Activated CD8-positive, alpha-beta memory T cell treated with anti-CD3 and anti-CD28 coated beads for 1 hour (primary cell): ENCODE data around the gene CREB3L4.
A peak's percentile ranks its signal among the peaks of the same experiment; 100 is the strongest.
"Not testable (repeated sequence)": the region's sequence is repeated elsewhere in the genome, so short reads cannot be mapped to it uniquely, and the experiment has no call there.

ENCODE experiments used
- DNase-seq, 2 donors: peaks; one replicate each; pipeline ENCODE4 v3.0.0-alpha.2; 2020; ENCODE audit warnings: low read depth in 1 of 2; ENCODE audit errors: extremely low read depth in 1 of 2

The CREB3L4 gene

GRCh38 chr1:153984123-153984894 is 16.6 kb downstream of the CREB3L4 start:
- no peak for DNase-seq

- DNase-seq = no peak
Measured at GRCh38 chr1:153985341-153985912, 17.7 kb downstream of the CREB3L4 start.

GRCh38 chr1:153985941-153986761 is 18.4 kb downstream of the CREB3L4 start, which contains the start of gene RAB13:
Gene RAB13, minus strand, starts transcription at chr1:153986339. Its CDS starts 103 bp downstream, at chr1:153986236.
- DNase-seq = no peak

GRCh38 chr1:153987621-153988020 is 19.9 kb downstream of the CREB3L4 start:
- DNase-seq = no peak

- DNase-seq = peak; percentile 66 to 77
Measured at GRCh38 chr1:153990468-153991150, 22.9 kb downstream of the CREB3L4 start, which contains the start of gene RPS27. Gene RPS27, plus strand, starts transcription at chr1:153990762. Its CDS starts 35 bp downstream, at chr1:153990797.

GRCh38 chr1:153991151-153991630 is 23.5 kb downstream of the CREB3L4 start:
- DNase-seq = no peak

GRCh38 chr1:153991806-153992205 is 24.1 kb downstream of the CREB3L4 start:
- no peak for DNase-seq

- no peak for DNase-seq
Measured at GRCh38 chr1:153995202-153995601, 27.5 kb downstream of the CREB3L4 start.

- no peak for DNase-seq
Measured at GRCh38 chr1:153995640-153996039, 27.9 kb downstream of the CREB3L4 start.

GRCh38 chr1:153996882-153997281 is 29.2 kb downstream of the CREB3L4 start:
- not testable (repeated sequence) for DNase-seq

- no peak for DNase-seq
Measured at GRCh38 chr1:154000420-154000819, 32.7 kb downstream of the CREB3L4 start.

GRCh38 chr1:154006136-154006535 is 38.4 kb downstream of the CREB3L4 start:
- DNase-seq = no peak

- no peak for DNase-seq
Measured at GRCh38 chr1:154012129-154012528, 44.4 kb downstream of the CREB3L4 start.

- DNase-seq = not testable (repeated sequence)
Measured at GRCh38 chr1:154012543-154012942, 44.8 kb downstream of the CREB3L4 start.

GRCh38 chr1:154014154-154014907 is 46.6 kb downstream of the CREB3L4 start:
- no peak for DNase-seq

- no peak for DNase-seq
Measured at GRCh38 chr1:154019269-154019668, 51.6 kb downstream of the CREB3L4 start.

- DNase-seq = no peak
Measured at GRCh38 chr1:154019940-154020339, 52.2 kb downstream of the CREB3L4 start.
